Duodenal mucosa (tissue), 2 donors: ENCODE results near the gene LTV1.

Experiments
- H3K27ac ChIP-seq: one replicate; pipeline ENCODE4 v1.7.0; 2013; ENCODE audit warnings: low read depth, low read length
- H3K27me3 ChIP-seq, 2 donors: one replicate each; pipeline ENCODE4 v1.7.0; 2013; ENCODE audit warnings: low read length in 2 of 2, control low read depth in 1 of 2; ENCODE audit not compliant: insufficient read depth in 2 of 2, control insufficient read depth in 1 of 2
- H3K36me3 ChIP-seq, 2 donors: one replicate each; pipeline ENCODE4 v1.7.0; 2013; ENCODE audit warnings: low read length in 2 of 2, control low read depth in 1 of 2; ENCODE audit not compliant: insufficient read depth in 2 of 2, control insufficient read depth in 1 of 2
- H3K4me1 ChIP-seq, 2 donors: one replicate each; pipeline ENCODE4 v1.7.0; 2013; ENCODE audit warnings: low read length in 2 of 2, control low read depth in 1 of 2; ENCODE audit not compliant: insufficient read depth in 2 of 2, control insufficient read depth in 1 of 2
- H3K4me3 ChIP-seq, 2 donors: one replicate each; pipeline ENCODE4 v1.7.0; 2013; ENCODE audit warnings: low read length in 2 of 2, low read depth in 1 of 2
- H3K9ac ChIP-seq, 2 donors: one replicate each; pipeline ENCODE4 v1.7.0; 2013; ENCODE audit warnings: low read length in 2 of 2, low read depth in 1 of 2
- H3K9me3 ChIP-seq, 2 donors: one replicate each; pipeline ENCODE4 v1.7.0; 2013; ENCODE audit warnings: low read length in 2 of 2, control low read depth in 1 of 2; ENCODE audit not compliant: control insufficient read depth in 1 of 2

LTV1 gene

GRCh38 chr6:143882401-143882930 is 39.3 kb downstream of the LTV1 start:
- Histone ChIP-seq H3K27ac (no peak overlapping the region), H3K4me1 (no peaks in the 10 kb centered on the region)

GRCh38 chr6:143884216-143884900 is 41.2 kb downstream of the LTV1 start:
- Histone ChIP-seq H3K36me3 (no peaks in the 10 kb centered on the region), H3K9ac (no peak overlapping the region), H3K27me3 (no peaks in the 10 kb centered on the region), H3K9me3 (no peaks in the 10 kb centered on the region), H3K27ac (no peak overlapping the region), H3K4me1 (no peaks in the 10 kb centered on the region), H3K4me3 (no peak overlapping the region)

More at GRCh38 chr6:143882401-143882930, 39.3 kb downstream of the LTV1 start:
- H3K9me3 ChIP-seq: peaks cover 0 to 5% of the 10 kb centered on the region in 2 donors
- H3K4me3 ChIP-seq: no peak overlapping the region
- no peak overlapping the region for H3K9ac ChIP-seq
- H3K36me3 ChIP-seq: no peaks in the 10 kb centered on the region
- no peaks in the 10 kb centered on the region for H3K27me3 ChIP-seq

GRCh38 chr6:143885116-143885515 is 42.0 kb downstream of the LTV1 start:
- H3K4me1 ChIP-seq: no peaks in the 10 kb centered on the region
- no peaks in the 10 kb centered on the region for H3K36me3 ChIP-seq
- no peak overlapping the region for H3K4me3 ChIP-seq
- no peaks in the 10 kb centered on the region for H3K9me3 ChIP-seq
- H3K9ac ChIP-seq: no peak overlapping the region
- no peaks in the 10 kb centered on the region for H3K27me3 ChIP-seq
- no peak overlapping the region for H3K27ac ChIP-seq

GRCh38 chr6:143894655-143895054 is 51.5 kb downstream of the LTV1 start:
- Histone ChIP-seq H3K4me1 (peaks cover 0 to 6% of the 10 kb centered on the region in 2 donors), H3K36me3 (no peaks in the 10 kb centered on the region), H3K4me3 (no peak overlapping the region), H3K9me3 (no peaks in the 10 kb centered on the region), H3K27ac (no peak overlapping the region), H3K9ac (no peak overlapping the region), H3K27me3 (no peaks in the 10 kb centered on the region)

GRCh38 chr6:143896126-143896860 is 53.2 kb downstream of the LTV1 start:
- H3K9me3 ChIP-seq: no peaks in the 10 kb centered on the region
- H3K4me1 ChIP-seq: peaks cover 0 to 6% of the 10 kb centered on the region in 2 donors
- H3K36me3 ChIP-seq: no peaks in the 10 kb centered on the region
- no peak overlapping the region for H3K27ac ChIP-seq
- H3K27me3 ChIP-seq: no peaks in the 10 kb centered on the region
- no peak overlapping the region for H3K4me3 ChIP-seq
- no peak overlapping the region for H3K9ac ChIP-seq

- H3K4me3 ChIP-seq: no peak overlapping the region
- H3K9ac ChIP-seq: no peak overlapping the region
- H3K4me1 ChIP-seq: peaks cover 0 to 9% of the 10 kb centered on the region in 2 donors
- no peaks in the 10 kb centered on the region for H3K27me3 ChIP-seq
- H3K36me3 ChIP-seq: no peaks in the 10 kb centered on the region
- no peak overlapping the region for H3K27ac ChIP-seq
- H3K9me3 ChIP-seq: no peaks in the 10 kb centered on the region
Measured at GRCh38 chr6:143900358-143900757, 57.2 kb downstream of the LTV1 start.

- no peak overlapping the region for H3K27ac ChIP-seq
- peaks cover 0 to 3% of the 10 kb centered on the region in 2 donors for H3K4me1 ChIP-seq
- no peaks in the 10 kb centered on the region for H3K36me3 ChIP-seq
- H3K27me3 ChIP-seq: no peaks in the 10 kb centered on the region
- H3K4me3 ChIP-seq: no peak overlapping the region
- no peak overlapping the region for H3K9ac ChIP-seq
- H3K9me3 ChIP-seq: no peaks in the 10 kb centered on the region
Measured at GRCh38 chr6:143901885-143902750, 59.0 kb downstream of the LTV1 start.

GRCh38 chr6:143902827-143903226 is 59.7 kb downstream of the LTV1 start:
- H3K9me3 ChIP-seq: no peaks in the 10 kb centered on the region
- H3K36me3 ChIP-seq: no peaks in the 10 kb centered on the region
- no peaks in the 10 kb centered on the region for H3K27me3 ChIP-seq
- H3K9ac ChIP-seq: no peak overlapping the region
- H3K27ac ChIP-seq: no peak overlapping the region
- peaks cover 0 to 3% of the 10 kb centered on the region in 2 donors for H3K4me1 ChIP-seq
- H3K4me3 ChIP-seq: no peak overlapping the region

GRCh38 chr6:143911028-143911427 is 67.9 kb downstream of the LTV1 start:
- Histone ChIP-seq H3K9me3 (no peaks in the 10 kb centered on the region), H3K9ac (no peak overlapping the region), H3K4me1 (no peaks in the 10 kb centered on the region)

More at GRCh38 chr6:143911028-143911427, 67.9 kb downstream of the LTV1 start:
- no peak overlapping the region for H3K27ac ChIP-seq
- no peak overlapping the region for H3K4me3 ChIP-seq
- H3K36me3 ChIP-seq: no peaks in the 10 kb centered on the region
- no peaks in the 10 kb centered on the region for H3K27me3 ChIP-seq
